ENCODE data around the gene RAB27B. TPM values are rescaled to one million over a fixed set of nuclear protein-coding genes. Genes with fewer than 3 reads are reported as not detected.

RAB27B gene
- polyA plus RNA-seq, 4 donors = 2.0 to 7.5 (median 3.9) TPM

DNA sequence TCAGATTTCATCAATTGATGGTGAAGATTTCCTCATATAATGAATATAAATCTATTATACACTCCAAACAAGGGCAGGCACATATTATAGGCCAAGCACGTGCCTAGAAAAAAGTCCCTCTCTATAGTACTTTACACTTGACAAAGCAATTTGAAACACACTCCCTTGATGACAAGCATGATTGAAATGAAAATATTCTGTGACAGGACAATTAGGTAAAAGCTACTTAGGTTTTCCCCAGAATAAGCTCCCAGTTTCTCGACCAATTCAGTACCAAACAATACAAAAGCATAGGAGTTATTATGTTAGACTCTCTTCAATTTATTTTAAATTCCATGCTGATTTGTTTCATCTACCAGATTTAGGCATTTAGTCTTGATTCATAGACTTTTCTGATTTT, 83.3 kb downstream of the RAB27B start:
- FAIRE-seq (no peak), DNase-seq (no peak)
- H3K27ac ChIP-seq (ENCODE audit: low read depth in 1 of 3, low read length in 2 of 3) = no peak overlapping the region
- no peak overlapping the region for H3K4me3 ChIP-seq (ENCODE audit: low read depth in 1 of 3, low read length in 3 of 3)
- WGBS, 3 donors = 81 to 88% (median 88%) methylated on average over 2 of the region's 2 CpGs
- H3K9me3 ChIP-seq (ENCODE audit: control insufficient read depth in 2 of 2, insufficient read depth in 1 of 2, low read depth in 1 of 2, low read length in 1 of 2) = no peaks in the 10 kb centered on the region
- H3K4me1 ChIP-seq (ENCODE audit: control insufficient read depth in 3 of 3, insufficient read depth in 2 of 3, low read depth in 1 of 3, low read length in 2 of 3) = no peaks in the 10 kb centered on the region
- H3K36me3 ChIP-seq (ENCODE audit: control insufficient read depth in 3 of 3, insufficient read depth in 2 of 3, low read depth in 1 of 3, low read length in 3 of 3) = peaks cover 0 to 33% (median 11%) of the 10 kb centered on the region in 3 donors
- H3K27me3 ChIP-seq (ENCODE audit: control insufficient read depth in 3 of 3, insufficient read depth in 3 of 3, low read length in 3 of 3) = no peaks in the 10 kb centered on the region

DNA sequence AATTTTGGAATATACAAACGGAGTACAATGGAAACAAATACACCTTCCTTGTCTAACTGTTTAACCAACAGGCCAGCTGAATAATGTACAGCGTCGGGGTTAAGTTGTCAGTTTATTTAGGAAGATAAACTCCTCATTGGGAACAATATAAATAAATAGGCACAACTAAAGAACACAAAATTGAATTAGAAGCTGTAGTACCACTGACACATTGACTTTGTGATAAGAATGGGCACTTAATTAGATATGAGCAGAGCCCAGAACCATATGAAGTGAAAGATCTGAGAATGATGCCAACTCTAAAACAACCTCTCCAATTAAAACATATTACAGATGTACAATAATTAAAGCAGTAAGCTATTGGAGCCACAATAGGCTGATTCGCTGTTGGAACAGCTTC, 86.5 kb downstream of the RAB27B start:
- no peaks in the 10 kb centered on the region for H3K27me3 ChIP-seq (ENCODE audit: control insufficient read depth in 3 of 3, insufficient read depth in 3 of 3, low read length in 3 of 3)
- DNase-seq (no peak), FAIRE-seq (no peak)
- no peak overlapping the region for H3K27ac ChIP-seq (ENCODE audit: low read depth in 1 of 3, low read length in 2 of 3)
- no peaks in the 10 kb centered on the region for H3K4me1 ChIP-seq (ENCODE audit: control insufficient read depth in 3 of 3, insufficient read depth in 2 of 3, low read depth in 1 of 3, low read length in 2 of 3)
- peaks cover 0 to 35% (median 13%) of the 10 kb centered on the region in 3 donors for H3K36me3 ChIP-seq (ENCODE audit: control insufficient read depth in 3 of 3, insufficient read depth in 2 of 3, low read depth in 1 of 3, low read length in 3 of 3)
- H3K4me3 ChIP-seq (ENCODE audit: low read depth in 1 of 3, low read length in 3 of 3) = no peak overlapping the region
- WGBS, 3 donors = 77 to 96% (median 87%) methylated on average over 4 of the region's 4 CpGs
- H3K9me3 ChIP-seq (ENCODE audit: control insufficient read depth in 2 of 2, insufficient read depth in 1 of 2, low read depth in 1 of 2, low read length in 1 of 2) = no peaks in the 10 kb centered on the region

DNA sequence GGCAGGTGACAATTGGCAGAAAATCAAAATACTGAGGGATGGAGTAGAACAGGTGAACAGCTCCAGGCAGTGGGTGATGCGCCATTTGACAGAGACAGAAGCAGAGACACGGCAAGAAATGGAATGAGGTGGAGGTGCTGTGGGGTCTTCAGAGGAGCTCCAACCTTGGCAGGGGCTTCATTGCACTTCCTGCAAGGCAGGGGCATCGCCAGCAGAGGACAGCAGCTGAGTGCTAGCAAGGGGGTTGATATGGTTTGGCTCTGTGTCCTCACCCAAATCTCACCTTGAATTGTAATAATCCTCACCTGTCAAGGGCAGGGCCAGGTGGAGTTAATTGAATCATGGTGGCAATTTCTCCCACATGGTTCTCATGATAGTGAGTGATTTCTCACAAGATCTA, 88.2 kb downstream of the RAB27B start:
- no peak overlapping the region for H3K27ac ChIP-seq (ENCODE audit: low read depth in 1 of 3, low read length in 2 of 3)
- H3K4me3 ChIP-seq (ENCODE audit: low read depth in 1 of 3, low read length in 3 of 3) = no peak overlapping the region
- H3K27me3 ChIP-seq (ENCODE audit: control insufficient read depth in 3 of 3, insufficient read depth in 3 of 3, low read length in 3 of 3) = no peaks in the 10 kb centered on the region
- H3K36me3 ChIP-seq (ENCODE audit: control insufficient read depth in 3 of 3, insufficient read depth in 2 of 3, low read depth in 1 of 3, low read length in 3 of 3) = peaks cover 0 to 22% (median 10%) of the 10 kb centered on the region in 3 donors
- no peaks in the 10 kb centered on the region for H3K9me3 ChIP-seq (ENCODE audit: control insufficient read depth in 2 of 2, insufficient read depth in 1 of 2, low read depth in 1 of 2, low read length in 1 of 2)
- 87 to 97% (median 95%) methylated on average over 3 of the region's 3 CpGs for WGBS, 3 donors
- H3K4me1 ChIP-seq (ENCODE audit: control insufficient read depth in 3 of 3, insufficient read depth in 2 of 3, low read depth in 1 of 3, low read length in 2 of 3) = no peaks in the 10 kb centered on the region
- FAIRE-seq (no peak), DNase-seq (no peak)

DNA sequence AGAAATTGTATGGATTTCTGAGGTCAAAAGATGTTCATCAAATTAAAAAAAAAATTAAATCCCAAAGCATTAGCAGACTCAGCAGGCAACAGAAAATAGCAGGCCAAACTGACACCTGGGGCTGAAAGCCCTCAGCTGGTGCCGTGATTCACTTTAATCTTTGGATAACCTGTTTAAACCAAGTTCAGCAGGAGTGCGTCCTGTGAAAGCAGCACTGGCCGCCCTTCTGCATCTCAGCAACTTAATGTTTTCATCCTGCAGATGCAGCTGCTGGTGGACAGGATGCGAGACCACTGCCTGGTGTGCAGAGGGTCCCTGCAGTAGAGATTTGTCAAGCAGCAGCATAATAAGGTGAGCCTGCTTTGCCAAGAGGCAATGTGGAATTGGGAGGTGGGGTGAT, 89.8 kb downstream of the RAB27B start:
- H3K27ac ChIP-seq (ENCODE audit: low read depth in 1 of 3, low read length in 2 of 3) = no peak overlapping the region
- H3K36me3 ChIP-seq (ENCODE audit: control insufficient read depth in 3 of 3, insufficient read depth in 2 of 3, low read depth in 1 of 3, low read length in 3 of 3) = peaks cover 0 to 28% (median 12%) of the 10 kb centered on the region in 3 donors
- no peaks in the 10 kb centered on the region for H3K4me1 ChIP-seq (ENCODE audit: control insufficient read depth in 3 of 3, insufficient read depth in 2 of 3, low read depth in 1 of 3, low read length in 2 of 3)
- no peak for FAIRE-seq
- 85 to 93% (median 92%) methylated on average over 4 of the region's 4 CpGs for WGBS, 3 donors
- H3K27me3 ChIP-seq (ENCODE audit: control insufficient read depth in 3 of 3, insufficient read depth in 3 of 3, low read length in 3 of 3) = no peaks in the 10 kb centered on the region
- no peak overlapping the region for H3K4me3 ChIP-seq (ENCODE audit: low read depth in 1 of 3, low read length in 3 of 3)
- H3K9me3 ChIP-seq (ENCODE audit: control insufficient read depth in 2 of 2, insufficient read depth in 1 of 2, low read depth in 1 of 2, low read length in 1 of 2) = no peaks in the 10 kb centered on the region
- DNase-seq = no peak

DNA sequence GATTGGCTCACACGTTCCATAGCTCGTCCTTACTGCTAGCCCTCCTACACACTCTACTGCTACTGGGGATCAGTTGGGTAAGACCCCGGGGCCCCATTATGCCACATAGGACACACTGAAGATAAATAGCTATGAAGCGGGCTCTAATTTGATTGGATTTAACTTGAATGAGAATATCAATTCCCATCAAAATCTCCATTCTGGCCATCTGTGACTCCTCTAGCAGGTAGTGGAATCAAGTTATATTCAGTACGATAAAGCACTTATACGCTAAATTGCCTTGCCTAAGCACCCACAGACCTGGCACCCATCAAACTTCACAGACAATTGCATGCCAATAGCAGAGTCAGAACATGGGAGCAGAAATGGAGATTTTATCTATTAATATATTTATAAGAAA, 91.1 kb downstream of the RAB27B start:
- Histone ChIP-seq H3K27ac (ENCODE audit: low read depth in 1 of 3, low read length in 2 of 3) (no peak overlapping the region), H3K9me3 (ENCODE audit: control insufficient read depth in 2 of 2, insufficient read depth in 1 of 2, low read depth in 1 of 2, low read length in 1 of 2) (no peaks in the 10 kb centered on the region), H3K36me3 (ENCODE audit: control insufficient read depth in 3 of 3, insufficient read depth in 2 of 3, low read depth in 1 of 3, low read length in 3 of 3) (peaks cover 0 to 22% (median 12%) of the 10 kb centered on the region in 3 donors), H3K4me1 (ENCODE audit: control insufficient read depth in 3 of 3, insufficient read depth in 2 of 3, low read depth in 1 of 3, low read length in 2 of 3) (no peaks in the 10 kb centered on the region), H3K4me3 (ENCODE audit: low read depth in 1 of 3, low read length in 3 of 3) (no peak overlapping the region), H3K27me3 (ENCODE audit: control insufficient read depth in 3 of 3, insufficient read depth in 3 of 3, low read length in 3 of 3) (no peaks in the 10 kb centered on the region)
- 93 to 98% (median 93%) methylated on average over 6 of the region's 6 CpGs for WGBS, 3 donors
- DNase-seq (no peak), FAIRE-seq (no peak)

DNA sequence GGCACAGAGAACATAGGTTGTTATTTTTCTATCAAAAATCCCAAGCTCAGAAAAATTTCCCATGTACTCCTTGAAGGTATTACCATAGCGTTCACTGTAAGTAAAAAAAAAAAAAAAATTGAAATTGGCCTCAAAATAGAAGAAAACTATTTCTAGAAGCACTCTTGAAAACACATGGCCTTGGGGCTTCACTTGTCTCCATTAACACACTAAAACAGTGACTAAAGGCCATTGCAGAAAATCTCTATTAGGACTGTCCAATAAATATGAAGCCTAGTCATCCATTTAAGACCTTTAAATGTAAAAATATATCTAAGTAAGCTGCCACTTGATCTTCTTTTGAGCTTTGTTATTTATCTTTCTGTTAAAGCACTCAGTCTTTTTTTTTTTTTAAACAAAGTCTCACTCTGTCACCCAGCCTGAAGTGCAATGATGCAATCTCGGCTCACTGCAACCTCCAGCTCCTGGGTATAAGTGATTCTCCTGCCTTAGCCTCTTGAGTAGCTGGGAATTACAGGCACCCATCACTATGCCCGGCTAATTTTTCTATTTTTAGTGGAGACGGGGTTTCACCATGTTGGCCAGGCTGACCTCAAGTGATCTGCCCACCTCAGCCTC, 95.2 kb downstream of the RAB27B start:
- FAIRE-seq = no peak

DNA sequence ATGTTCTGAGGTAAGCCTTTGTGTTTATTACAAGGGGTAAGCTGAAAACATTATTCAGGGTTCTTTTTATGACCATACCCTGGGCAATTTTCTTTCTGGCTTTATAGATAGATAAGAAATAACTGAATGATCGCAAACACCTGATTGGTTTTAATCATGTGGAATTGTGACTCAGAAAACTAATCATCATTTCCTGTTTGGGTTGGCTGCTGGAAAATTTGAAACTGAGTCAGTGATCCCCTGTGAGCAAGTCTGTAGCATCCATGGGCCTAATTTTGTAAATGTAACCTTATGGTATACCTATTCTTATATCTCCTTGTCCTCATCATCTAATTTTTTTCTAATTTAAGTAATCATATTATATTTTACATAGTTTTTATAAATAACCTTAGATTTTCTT, 96.7 kb downstream of the RAB27B start:
- 82 to 100% (median 83%) methylated on average over 1 of the region's 1 CpG for WGBS, 3 donors
- no peak overlapping the region for H3K4me3 ChIP-seq (ENCODE audit: low read depth in 1 of 3, low read length in 3 of 3)
- H3K4me1 ChIP-seq (ENCODE audit: control insufficient read depth in 3 of 3, insufficient read depth in 2 of 3, low read depth in 1 of 3, low read length in 2 of 3) = peaks cover 0 to 3% (median 0%) of the 10 kb centered on the region in 3 donors
- H3K27me3 ChIP-seq (ENCODE audit: control insufficient read depth in 3 of 3, insufficient read depth in 3 of 3, low read length in 3 of 3) = no peaks in the 10 kb centered on the region
- H3K9me3 ChIP-seq (ENCODE audit: control insufficient read depth in 2 of 2, insufficient read depth in 1 of 2, low read depth in 1 of 2, low read length in 1 of 2) = no peaks in the 10 kb centered on the region
- no peak overlapping the region for H3K27ac ChIP-seq (ENCODE audit: low read depth in 1 of 3, low read length in 2 of 3)
- peaks cover 0 to 16% (median 14%) of the 10 kb centered on the region in 3 donors for H3K36me3 ChIP-seq (ENCODE audit: control insufficient read depth in 3 of 3, insufficient read depth in 2 of 3, low read depth in 1 of 3, low read length in 3 of 3)
- no peak for FAIRE-seq
- no peak for DNase-seq

More for the DNA sequence above, 95.2 kb downstream of the RAB27B start:
- WGBS, 3 donors = 79 to 96% (median 80%) methylated on average over 4 of the region's 4 CpGs
- Histone ChIP-seq H3K4me3 (ENCODE audit: low read depth in 1 of 3, low read length in 3 of 3) (no peak overlapping the region), H3K27ac (ENCODE audit: low read depth in 1 of 3, low read length in 2 of 3) (no peak overlapping the region), H3K36me3 (ENCODE audit: control insufficient read depth in 3 of 3, insufficient read depth in 2 of 3, low read depth in 1 of 3, low read length in 3 of 3) (peaks cover 0 to 16% (median 13%) of the 10 kb centered on the region in 3 donors), H3K9me3 (ENCODE audit: control insufficient read depth in 2 of 2, insufficient read depth in 1 of 2, low read depth in 1 of 2, low read length in 1 of 2) (no peaks in the 10 kb centered on the region), H3K27me3 (ENCODE audit: control insufficient read depth in 3 of 3, insufficient read depth in 3 of 3, low read length in 3 of 3) (no peaks in the 10 kb centered on the region), H3K4me1 (ENCODE audit: control insufficient read depth in 3 of 3, insufficient read depth in 2 of 3, low read depth in 1 of 3, low read length in 2 of 3) (peaks cover 0 to 3% (median 0%) of the 10 kb centered on the region in 3 donors)
- no peak for DNase-seq

DNA sequence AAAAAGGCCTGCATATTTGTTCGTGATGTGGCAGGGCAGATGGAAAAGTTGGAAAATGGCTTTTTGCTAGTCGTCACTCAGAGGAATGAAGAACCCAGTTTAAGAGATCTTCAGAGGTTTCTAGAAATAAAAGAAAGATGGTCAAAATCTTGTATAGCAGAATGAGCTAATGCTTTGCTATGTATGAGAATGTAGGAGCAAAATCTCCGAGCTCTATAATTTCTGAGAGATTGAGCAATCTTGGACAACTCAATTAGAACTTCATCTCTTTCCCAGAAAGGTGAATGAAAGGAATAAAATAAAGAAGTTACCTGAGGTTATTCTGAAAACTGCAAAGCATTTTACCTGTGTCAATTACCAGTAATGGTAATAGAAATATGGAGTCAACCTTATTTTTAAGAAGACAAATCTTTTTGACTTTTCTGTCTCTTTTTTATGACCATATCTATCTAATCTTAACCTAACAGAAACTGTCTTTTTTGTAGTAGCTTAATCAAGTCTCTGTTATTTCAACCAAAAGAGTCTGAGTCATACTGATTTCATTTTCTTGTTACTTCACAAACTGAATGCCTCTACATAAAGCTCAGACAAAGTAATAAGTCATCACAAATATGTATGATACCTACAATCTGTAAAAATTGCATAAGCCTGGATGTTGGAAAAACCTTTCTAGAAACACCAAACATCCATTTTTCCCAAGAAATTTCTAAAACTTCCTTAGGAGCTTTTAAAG, 98.5 kb downstream of the RAB27B start:
- H3K27ac ChIP-seq (ENCODE audit: low read depth in 1 of 3, low read length in 2 of 3) = no peak overlapping the region
- 90 to 97% (median 93%) methylated on average over 3 of the region's 3 CpGs for WGBS, 3 donors
- no peaks in the 10 kb centered on the region for H3K9me3 ChIP-seq (ENCODE audit: control insufficient read depth in 2 of 2, insufficient read depth in 1 of 2, low read depth in 1 of 2, low read length in 1 of 2)
- no peak overlapping the region for H3K4me3 ChIP-seq (ENCODE audit: low read depth in 1 of 3, low read length in 3 of 3)
- no peak for FAIRE-seq
- peaks cover 0 to 16% (median 14%) of the 10 kb centered on the region in 3 donors for H3K36me3 ChIP-seq (ENCODE audit: control insufficient read depth in 3 of 3, insufficient read depth in 2 of 3, low read depth in 1 of 3, low read length in 3 of 3)
- H3K4me1 ChIP-seq (ENCODE audit: control insufficient read depth in 3 of 3, insufficient read depth in 2 of 3, low read depth in 1 of 3, low read length in 2 of 3) = peaks cover 0 to 3% (median 0%) of the 10 kb centered on the region in 3 donors
- no peaks in the 10 kb centered on the region for H3K27me3 ChIP-seq (ENCODE audit: control insufficient read depth in 3 of 3, insufficient read depth in 3 of 3, low read length in 3 of 3)
- no peak for DNase-seq

Measured in small intestine (tissue), 7 donors.